GM19238 (cell line): Measurements from ENCODE around the gene AP2B1.
"Not testable (repeated sequence)": the region's sequence is repeated elsewhere in the genome, so short reads cannot be mapped to it uniquely, and the experiment has no call there.

ENCODE experiments used
- DNase-seq: peaks from one replicate; pipeline ENCODE4 v3.0.0; 2011; ENCODE audit warnings: low spot score; ENCODE audit not compliant: insufficient read length

The AP2B1 gene

DNA sequence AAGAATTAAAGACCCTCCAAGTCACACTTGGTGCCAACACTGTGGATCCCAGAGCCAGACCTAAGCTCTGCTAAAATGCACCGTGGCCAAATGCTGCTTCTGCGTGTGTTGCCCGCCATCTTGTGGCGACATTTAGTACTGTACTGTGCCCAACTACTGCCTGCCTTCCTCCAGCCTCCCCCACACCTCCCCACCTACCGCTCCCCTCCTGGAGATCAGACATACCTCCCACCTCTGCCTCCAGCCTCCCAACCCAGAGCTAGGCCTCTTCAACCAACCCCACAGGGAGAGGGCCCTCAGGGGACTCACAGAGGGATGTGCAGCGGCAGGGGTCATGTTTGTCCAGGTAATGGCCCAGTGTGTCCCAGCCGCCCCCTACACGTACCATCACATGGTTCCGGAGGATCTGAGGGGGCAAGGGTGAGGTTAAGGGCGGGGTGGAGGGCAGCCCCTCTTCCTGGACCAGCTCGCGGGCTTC is 160.5 kb downstream of the AP2B1 start:
- peak; percentile 83 for DNase-seq

DNA sequence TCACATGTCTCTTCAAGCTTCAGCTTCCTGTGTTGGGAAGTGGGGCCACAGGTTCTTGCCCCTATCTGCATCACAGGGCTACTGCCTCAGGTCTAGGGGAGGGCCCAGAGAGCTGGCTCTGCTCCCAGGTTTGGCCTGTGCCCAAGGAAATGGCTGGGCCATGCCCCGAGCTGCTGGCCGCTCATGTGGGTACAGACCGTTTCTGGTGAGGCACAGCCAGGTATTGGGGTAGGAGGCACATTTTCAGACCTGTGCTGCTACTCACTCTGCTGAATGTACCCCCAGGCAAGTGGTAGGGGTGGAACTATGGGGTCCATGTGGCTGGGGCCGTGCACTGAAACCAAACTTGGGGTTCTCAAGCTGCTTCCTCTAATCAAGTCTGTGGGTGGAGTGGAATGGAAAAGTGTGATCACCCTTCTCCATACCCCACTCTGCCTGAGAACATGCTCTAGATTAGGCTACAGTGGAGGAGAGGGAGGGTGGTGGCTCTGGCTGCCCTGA is 161.3 kb downstream of the AP2B1 start:
- DNase-seq: no peak

DNA sequence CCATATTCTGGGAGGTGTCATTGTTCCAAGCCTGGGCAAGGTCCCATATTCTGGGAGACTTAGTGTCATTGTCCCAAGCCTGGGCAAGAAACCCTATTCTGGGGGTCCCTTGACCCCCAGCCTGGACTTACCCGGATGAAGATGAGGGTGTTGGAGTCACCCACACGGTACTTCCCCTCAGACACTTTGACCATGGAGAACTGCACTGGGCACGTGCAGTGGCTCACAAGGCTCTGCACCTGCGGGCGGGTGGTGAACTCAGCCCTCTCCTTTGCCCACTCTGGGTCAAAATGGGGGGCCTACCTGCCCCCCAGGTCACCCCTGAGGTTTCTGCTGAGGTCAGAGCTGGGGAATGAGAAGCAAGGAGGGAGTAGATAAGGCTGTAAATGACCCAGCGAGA is 161.9 kb downstream of the AP2B1 start:
- no peak for DNase-seq

DNA sequence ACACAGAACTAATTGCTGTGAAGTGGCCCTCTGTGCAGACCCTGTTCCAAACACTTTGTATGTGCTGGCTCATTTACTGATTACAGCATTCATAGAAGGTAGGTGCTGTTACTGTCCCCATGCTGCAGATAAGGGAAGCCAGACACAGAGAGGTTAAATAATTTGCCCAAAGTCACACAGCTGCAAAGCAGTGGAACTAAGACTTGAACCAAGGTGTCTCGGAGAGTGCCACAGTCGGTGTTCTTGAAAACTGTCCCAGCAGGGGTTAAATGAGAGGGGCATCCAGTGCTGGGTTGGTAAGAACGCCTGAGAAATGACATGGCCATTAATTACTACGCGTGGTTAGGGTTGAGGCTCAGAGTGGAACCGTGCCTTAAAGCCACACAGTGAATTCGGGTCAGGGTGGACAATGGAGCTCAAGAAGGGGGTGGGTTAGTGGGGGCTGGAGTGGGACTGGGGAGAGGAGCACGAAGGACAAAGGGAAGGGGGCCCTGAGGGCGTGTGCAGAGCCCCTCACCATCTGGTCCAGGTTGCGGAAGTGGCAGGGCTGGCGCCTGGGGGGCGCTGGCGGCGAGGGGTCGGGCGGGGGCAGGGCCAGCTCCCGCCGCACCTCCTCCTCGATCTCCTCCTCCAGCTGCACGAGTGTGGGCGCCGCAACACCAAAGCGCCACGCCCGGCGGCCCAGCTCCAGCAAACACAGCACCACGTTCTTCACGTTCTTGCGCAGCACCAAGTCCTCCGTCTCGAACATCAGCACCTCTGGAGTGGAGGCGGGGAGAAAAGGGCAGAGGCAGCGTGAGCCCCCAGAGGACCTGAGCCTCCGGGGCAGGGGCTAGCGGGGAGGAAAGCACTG is 162.7 kb downstream of the AP2B1 start:
- no peak for DNase-seq

DNA sequence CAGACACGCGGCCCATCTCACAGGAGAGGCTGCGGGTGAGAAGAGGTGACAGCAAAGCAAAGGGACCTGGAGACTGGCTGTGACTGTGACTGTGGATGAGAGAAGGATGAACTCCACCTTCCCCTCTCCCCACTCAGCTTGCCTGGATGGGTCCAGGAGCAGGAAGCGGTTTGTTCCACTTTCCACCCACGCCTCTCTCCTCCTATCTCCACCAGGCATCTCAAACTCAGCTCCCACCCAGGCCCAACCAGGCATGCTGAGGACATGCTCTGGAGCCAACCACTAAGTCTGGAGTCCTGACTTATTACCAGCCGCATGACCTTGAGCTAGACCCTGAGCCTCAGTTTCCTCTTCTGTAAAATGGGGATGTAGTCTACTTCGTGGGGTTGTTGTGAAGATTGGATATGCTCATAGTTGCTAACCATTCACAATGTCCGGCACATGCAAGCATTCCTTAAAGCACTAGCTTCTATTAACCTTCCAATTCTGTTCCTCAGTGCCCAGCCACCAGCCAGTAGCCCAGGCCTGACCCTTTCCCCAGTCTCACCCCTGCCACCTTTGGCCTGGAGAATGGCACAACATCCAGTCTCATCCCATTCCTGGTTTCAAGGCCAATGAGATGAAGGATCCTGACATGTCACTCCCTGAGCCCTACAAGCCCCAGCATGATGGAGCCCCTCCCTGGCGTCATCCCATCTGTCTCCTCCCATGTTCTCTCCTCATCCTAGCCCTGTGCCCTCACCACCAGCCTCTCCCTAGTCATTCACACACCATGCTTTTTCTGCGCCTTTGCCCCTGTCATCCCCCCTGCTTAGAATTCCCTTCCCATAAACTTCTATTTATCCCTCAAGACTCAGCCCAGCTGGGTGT is 163.6 kb downstream of the AP2B1 start:
- DNase-seq: no peak

DNA sequence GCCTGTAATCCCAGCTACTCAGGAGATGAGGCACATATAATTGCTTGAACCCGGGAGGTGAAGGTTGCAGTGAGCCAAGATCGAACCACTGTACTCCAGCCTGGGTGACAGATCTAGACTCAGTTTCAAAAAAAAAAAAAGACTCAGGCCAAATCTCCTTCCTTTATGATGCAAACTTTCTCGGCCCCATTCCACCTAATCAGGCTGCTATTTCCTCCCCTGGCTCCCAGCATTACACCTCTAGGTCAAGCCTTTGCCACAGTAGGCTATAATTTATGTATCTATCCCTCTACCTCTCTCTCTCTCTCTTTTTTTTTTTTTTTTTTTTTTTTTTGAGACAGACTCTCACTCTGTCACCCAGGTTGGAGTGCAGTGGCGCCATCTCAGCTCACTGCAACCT is 164.4 kb downstream of the AP2B1 start:
- DNase-seq: not testable (repeated sequence)

DNA sequence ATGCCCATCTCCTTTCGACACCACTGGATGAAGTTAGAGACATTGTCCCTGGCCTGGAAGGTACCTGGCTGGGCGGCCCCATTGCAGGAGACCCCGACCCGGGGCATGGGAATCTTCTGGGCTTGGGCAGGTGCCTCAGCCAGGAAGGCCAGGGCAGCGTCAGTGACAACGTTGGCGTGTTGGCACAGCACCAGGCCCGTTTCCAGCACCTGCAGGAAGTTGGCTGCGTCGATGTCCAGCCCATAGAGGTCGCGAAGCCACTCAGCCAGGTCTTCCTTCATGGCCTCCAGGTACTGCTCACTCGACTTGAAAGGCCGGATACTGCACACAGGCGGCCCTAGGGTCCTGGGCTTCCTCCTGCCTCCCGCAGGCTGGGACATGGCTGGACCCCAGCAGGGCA is 165.3 kb downstream of the AP2B1 start:
- no peak for DNase-seq

DNA sequence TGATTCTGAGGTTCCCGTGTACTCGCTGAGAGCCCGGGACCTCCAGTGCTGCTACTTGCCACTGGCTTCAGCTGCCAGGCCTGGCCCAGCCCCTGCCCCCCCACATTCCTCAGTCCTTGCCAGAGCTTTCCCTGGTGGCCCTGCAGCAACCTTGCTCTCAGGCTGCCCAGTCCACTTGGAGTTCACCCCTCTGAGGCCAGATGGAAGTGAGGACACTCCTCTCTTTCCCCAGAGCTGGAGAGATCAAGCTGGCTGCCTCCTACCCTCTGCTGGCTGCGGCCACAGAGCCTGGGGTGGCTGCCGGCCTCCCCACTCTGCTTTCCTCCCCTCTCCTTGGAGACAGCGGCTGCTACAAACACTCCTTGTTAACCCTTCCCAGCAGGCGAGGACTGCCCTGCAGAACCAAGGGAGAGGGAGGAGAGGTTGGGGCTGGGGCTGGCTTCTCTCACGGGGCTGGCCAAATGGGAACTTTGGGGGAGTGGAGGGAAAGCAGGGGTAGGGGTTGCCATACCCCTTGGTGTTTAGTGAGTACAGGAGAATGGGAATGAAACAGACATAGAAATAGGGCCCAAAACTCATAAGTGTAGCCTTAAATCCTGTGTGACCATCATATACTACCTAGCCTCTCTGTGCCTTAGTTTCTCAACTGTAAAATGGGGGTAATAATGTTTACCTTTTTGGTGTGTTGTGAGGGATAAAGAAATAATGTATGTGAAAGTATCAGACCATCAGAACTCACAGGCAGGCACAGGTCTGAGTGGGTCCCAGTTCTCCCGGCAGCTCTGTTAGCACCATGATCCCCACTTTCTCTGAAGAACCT is 166.0 kb downstream of the AP2B1 start, which contains the start of gene GAS2L2:
GAS2L2 (minus strand) TSS at position 295 of the 820 bp plus-strand sequence. CDS start 389 bp downstream, outside the sequence.
- no peak for DNase-seq

DNA sequence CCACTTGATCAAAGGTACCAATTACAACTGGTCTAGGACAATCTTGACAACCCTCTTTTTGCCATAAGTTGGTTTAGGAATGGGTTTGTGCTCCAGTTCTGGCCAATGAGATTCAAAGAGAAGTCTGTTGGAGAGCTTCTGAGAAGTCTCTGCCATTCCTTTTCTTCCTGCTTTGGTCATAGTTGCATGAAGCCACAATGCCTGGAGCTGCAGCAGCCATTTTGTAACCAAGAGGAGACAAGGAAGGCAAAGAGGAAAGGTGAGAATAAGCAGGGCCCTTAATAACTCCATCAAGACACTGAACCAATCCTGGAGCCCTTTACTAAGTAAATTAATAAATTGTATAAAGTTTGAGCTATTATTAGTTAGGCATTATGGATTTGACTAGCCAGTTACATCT is 170.1 kb downstream of the AP2B1 start:
- DNase-seq: no peak

DNA sequence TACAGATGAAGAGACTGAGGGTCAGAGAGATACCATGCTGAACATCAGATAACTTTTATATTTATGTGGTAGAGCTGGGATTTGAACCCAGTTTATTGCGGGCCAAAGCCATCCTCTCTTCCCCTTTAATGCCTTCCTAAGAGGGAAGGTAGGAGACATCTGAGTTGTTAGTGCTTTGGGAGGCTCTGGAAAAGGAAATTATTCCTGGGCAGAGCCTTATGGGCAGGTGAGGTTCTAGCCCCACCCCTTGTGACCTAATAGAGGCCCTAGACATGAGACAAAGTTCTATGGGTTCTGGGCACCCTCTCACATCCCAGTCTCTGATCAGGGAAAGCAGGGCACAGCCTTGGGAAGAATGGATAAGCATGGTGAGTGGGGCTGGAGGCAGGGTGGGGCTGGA is 173.5 kb downstream of the AP2B1 start, which contains the start of gene C17orf50:
C17orf50 (plus strand) TSS at position 301 of the 400 bp plus-strand sequence; CDS start at position 356, 55 bp downstream.
- DNase-seq: no peak

DNA sequence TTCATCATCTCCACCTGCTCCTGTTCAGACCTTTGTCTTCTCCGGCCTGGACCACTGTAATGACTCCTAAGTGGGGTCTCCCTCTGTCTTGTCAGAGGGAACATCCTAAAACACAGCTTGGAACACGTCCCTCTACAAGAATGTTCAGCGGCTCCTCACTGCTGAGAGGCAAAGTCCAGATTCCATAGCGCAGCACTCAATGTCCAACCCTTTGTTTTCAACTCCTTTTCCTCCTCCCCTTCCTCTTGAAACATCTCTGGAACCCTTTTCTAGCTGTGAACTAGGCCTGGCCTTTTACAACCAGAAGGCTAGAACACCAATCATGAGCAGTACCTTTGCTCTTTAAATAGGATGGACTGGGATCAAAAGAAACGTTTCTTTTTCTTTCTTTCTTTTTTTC is 174.5 kb downstream of the AP2B1 start:
- DNase-seq: no peak

DNA sequence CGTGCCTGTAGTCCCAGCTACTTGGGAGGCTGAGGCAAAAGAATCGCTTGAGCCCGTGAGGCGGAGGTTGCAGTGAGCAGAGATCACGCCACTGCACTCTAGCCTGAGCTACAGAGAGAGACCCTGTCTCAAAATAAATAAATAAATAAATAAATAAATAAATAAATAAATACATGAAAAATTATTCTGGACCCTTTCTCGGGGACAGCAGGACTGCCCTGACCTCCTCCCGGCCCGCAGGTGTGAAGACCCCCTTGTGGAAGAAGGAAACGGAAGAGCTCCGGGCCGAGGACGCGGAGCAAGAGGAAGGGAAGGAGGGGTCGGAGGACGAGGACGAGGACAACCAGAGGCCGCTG is 176.6 kb downstream of the AP2B1 start:
- DNase-seq: no peak

DNA sequence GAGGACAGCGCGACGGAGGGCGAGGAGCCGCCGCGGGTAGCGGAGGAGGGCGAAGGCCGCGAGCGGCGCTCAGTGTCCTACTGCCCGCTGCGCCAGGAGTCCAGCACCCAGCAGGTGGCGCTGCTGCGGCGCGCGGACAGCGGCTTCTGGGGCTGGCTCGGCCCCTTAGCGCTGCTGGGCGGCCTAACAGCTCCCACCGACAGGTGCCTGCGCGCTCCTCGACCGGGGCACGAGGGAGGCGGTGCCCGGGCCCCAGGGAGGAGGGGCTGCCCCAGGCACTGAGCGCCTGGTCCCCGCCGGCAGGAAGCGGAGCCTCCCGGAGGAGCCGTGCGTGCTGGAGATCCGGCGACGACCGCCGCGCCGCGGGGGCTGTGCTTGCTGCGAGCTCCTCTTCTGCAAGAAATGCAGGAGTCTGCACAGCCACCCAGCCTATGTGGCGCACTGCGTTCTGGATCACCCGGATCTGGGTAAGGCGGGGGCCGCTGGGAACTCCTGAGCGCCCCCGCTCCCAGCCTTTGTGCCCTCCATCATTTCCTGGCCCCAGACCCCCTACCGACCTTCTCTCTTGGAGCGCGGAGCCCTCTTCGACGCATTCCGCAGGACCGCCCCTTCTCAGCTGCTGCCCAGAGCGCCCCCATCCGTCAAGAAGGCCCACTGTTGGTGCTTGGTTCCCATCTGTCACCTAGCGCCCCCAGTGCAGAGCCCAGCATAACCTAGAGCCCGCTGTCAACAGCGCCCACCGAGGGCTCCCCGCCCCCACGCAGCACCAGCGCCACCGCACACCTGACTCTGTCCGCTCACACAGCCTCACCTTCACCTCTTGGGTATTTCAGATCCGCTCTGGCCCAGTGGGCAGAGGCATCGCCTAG is 177.2 kb downstream of the AP2B1 start:
- peak; percentile 99 for DNase-seq

DNA sequence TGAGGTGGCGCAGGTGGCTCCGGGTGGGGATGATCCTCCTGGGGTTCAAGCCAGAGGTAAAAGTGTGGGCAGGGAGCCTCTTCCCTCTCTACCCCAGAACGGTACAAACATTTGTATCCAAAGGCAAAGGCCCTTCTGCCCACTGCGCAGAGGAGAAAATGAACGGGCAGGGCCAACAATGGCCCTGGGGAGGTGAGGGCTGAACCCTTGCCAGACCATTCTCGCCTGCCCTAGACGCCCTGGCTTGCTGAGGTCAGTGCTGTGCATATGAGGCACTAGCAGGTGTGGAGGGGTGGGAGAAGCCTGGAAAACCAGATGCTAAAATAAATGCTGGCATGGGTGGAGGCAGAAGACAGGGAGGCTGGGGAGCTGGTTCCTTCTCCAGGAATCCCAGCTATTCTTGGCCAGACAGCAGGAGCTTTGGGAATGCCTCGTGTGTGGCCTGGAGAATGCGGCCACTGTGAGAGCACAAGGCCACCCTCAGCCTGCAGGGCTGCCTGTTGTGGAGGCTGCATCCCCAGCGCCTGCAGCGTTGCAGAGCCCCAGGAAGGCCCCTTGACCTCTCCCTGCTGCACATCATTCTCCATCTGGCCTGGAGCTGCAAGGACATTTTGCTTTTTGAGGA is 178.1 kb downstream of the AP2B1 start:
- DNase-seq: no peak

DNA sequence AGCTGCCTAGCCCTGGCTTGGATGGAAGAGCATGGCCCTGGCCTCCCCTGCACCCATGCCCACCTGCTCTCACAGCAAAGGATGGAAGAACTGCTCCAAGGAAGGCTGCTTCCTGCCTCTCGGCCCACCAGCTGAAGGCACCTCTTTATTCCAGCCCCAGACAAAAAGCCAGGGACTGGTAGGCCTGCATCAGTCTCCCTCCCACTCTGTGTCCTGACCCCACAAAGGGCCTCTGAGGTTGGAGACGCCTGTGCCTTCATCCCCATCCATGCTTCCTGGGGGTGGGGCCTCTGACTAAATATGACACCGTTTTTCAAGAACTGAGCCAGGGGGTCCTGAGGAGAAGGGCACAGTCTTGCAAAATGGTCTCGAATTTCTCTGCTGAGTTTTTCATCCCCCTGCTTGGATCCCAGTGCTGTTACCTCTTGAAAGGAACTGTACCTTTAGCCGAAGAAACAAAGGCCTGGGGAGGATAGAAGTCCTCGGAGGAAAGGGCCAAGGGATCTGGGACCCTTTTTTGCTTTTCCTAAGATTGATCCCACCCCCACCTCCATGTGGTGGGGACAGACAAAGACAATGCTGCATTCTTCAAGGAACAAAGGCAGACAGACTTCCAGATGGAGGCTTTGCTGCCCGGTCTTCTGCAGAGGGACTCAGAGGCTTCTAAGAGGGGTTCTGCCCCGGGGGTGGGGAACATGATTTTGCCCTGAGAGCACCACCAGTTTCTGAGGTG is 178.8 kb downstream of the AP2B1 start:
- DNase-seq: no peak

DNA sequence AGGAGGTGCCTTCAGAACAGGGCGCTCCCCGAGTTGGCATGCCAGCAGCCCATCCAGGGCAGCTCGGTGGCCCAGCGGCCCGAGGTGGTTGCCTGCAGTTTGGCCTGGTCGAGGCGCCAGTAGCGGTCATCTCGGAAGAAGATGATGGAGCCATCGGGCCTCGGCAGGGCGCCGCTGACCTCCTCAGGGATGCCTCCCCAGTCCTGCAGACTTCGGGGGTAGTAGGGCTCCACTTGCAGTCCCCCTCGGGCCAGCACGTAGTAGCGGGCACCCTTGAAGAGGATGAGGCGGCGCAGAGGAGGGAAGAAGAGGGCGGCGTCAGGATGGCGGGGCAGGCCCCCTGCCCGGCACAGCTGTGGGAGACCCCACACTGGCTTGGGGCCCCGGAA is 179.4 kb downstream of the AP2B1 start:
- DNase-seq: no peak

DNA sequence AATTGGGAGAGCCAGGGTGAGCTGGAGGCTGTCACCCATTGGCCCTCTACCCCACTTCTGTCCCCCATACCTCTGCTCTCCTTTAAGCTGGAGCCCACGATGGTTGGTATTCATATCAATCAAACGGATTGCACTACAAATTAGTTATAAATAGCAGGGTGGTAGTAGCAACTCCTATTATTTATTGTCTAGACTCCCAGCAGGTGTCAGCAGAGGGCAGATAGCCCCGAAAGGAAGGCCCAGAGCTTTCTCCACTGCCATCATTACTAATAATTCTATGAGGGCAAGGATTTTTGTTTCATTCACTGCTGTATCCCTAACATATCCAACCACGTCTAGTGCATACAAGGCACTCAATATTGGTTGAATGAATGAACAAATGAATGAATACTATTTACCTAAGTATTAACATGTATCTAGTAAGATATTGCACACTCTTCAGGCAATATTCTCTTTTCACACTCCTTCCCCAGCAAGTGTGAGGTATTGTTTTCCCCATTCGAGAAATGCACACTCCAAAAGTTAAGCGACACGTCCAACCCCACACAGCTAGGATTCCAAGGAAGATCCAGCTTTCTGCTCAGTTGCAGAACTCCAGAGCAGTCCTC is 179.9 kb downstream of the AP2B1 start:
- DNase-seq: peak; percentile 41

DNA sequence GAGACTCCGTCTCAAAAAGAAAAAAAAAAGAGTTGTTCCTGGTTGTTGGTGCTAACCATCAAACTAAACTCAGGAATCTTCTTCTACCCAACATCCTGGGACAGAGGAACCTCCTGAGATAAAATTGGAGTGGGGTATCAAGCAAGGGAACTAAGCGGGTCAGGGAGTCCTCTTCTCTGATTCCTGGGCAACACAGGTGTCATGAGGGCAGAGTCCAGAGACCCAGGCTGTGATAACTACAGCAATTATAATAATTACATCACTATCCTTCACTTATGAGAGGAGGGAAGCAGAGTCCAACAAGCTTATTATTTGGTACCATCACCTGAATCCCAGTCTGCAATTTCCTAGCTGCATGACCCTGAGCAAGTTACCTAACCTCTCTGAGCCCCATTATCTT is 181.7 kb downstream of the AP2B1 start:
- DNase-seq: no peak
